SKM-1 treated with dmso at 0.1 percent for 144 hours (cell line): Measurements from ENCODE around the gene FHOD3.

ENCODE experiments used
- DNase-seq: peaks from one replicate; lab custom pipeline; 2025; ENCODE audit not compliant: unreplicated experiment; lab: John Stamatoyannopoulos, UW

Gene FHOD3

GRCh38 chr18:36724169-36724568 lies 426.7 kb downstream of the FHOD3 start:
- DNase-seq = no peak

GRCh38 chr18:36724591-36725001 lies 427.1 kb downstream of the FHOD3 start:
- DNase-seq = no peak

GRCh38 chr18:36728345-36728744 lies 430.8 kb downstream of the FHOD3 start:
- no peak for DNase-seq

GRCh38 chr18:36729197-36729596 lies 431.7 kb downstream of the FHOD3 start:
- DNase-seq = no peak

GRCh38 chr18:36732264-36732663 lies 434.8 kb downstream of the FHOD3 start:
- DNase-seq = no peak

- DNase-seq = no peak
Measured at GRCh38 chr18:36733150-36733549, 435.6 kb downstream of the FHOD3 start.

GRCh38 chr18:36734596-36734995 lies 437.1 kb downstream of the FHOD3 start:
- DNase-seq = no peak

GRCh38 chr18:36735130-36735529 lies 437.6 kb downstream of the FHOD3 start:
- DNase-seq = no peak

GRCh38 chr18:36736094-36736493 lies 438.6 kb downstream of the FHOD3 start:
- DNase-seq = no peak

- DNase-seq = no peak
Measured at GRCh38 chr18:36737316-36737715, 439.8 kb downstream of the FHOD3 start.

- no peak for DNase-seq
Measured at GRCh38 chr18:36744261-36744876, 446.9 kb downstream of the FHOD3 start.

- DNase-seq = no peak
Measured at GRCh38 chr18:36745219-36745975, 447.9 kb downstream of the FHOD3 start.

- no peak for DNase-seq
Measured at GRCh38 chr18:36752929-36753865, 455.7 kb downstream of the FHOD3 start.

- DNase-seq = no peak
Measured at GRCh38 chr18:36756242-36756641, 458.7 kb downstream of the FHOD3 start.

GRCh38 chr18:36757081-36757480 lies 459.6 kb downstream of the FHOD3 start:
- peak; percentile 34 for DNase-seq

GRCh38 chr18:36757991-36758390 lies 460.5 kb downstream of the FHOD3 start:
- no peak for DNase-seq

GRCh38 chr18:36758623-36759022 lies 461.1 kb downstream of the FHOD3 start:
- DNase-seq = no peak

GRCh38 chr18:36759167-36759776 lies 461.8 kb downstream of the FHOD3 start:
- peak; percentile 3 for DNase-seq

GRCh38 chr18:36760598-36760997 lies 463.1 kb downstream of the FHOD3 start:
- no peak for DNase-seq

- DNase-seq = no peak
Measured at GRCh38 chr18:36761186-36761698, 463.7 kb downstream of the FHOD3 start.

- no peak for DNase-seq
Measured at GRCh38 chr18:36762074-36762473, 464.6 kb downstream of the FHOD3 start.
